ENCODE results near the gene ST6GALNAC1.
"Not testable (repeated sequence)": the region's sequence is repeated elsewhere in the genome, so short reads cannot be mapped to it uniquely, and the experiment has no call there.

ST6GALNAC1 gene

GRCh38 chr17:76611080-76611749 lies 32.3 kb downstream of the ST6GALNAC1 start:
- not testable (repeated sequence) for DNase-seq

- not testable (repeated sequence) for DNase-seq
Observed at GRCh38 chr17:76606685-76607084, 36.9 kb downstream of the ST6GALNAC1 start.

- DNase-seq = no peak
Observed at GRCh38 chr17:76601065-76601464, 42.5 kb downstream of the ST6GALNAC1 start.

- no peak for DNase-seq
Observed at GRCh38 chr17:76599694-76600460, 43.7 kb downstream of the ST6GALNAC1 start.

GRCh38 chr17:76598004-76598439 lies 45.5 kb downstream of the ST6GALNAC1 start:
- DNase-seq = peak; percentile 41

GRCh38 chr17:76597156-76598003 lies 46.2 kb downstream of the ST6GALNAC1 start:
- peak; percentile 79 for DNase-seq

- no peak for DNase-seq
Observed at GRCh38 chr17:76594690-76595089, 48.9 kb downstream of the ST6GALNAC1 start.

GRCh38 chr17:76593959-76594358 lies 49.6 kb downstream of the ST6GALNAC1 start:
- no peak for DNase-seq

GRCh38 chr17:76593384-76593826 lies 50.2 kb downstream of the ST6GALNAC1 start:
- DNase-seq = no peak

GRCh38 chr17:76588182-76588581 lies 55.4 kb downstream of the ST6GALNAC1 start:
- no peak for DNase-seq

- peak; percentile 69 for DNase-seq
Observed at GRCh38 chr17:76586741-76587487, 56.6 kb downstream of the ST6GALNAC1 start.

- no peak for DNase-seq
Observed at GRCh38 chr17:76585649-76586593, 57.6 kb downstream of the ST6GALNAC1 start, which contains the start of gene ST6GALNAC2. TSS of gene ST6GALNAC2 (minus strand) at chr17:76585860. CDS start at chr17:76585808, 52 bp downstream.

- DNase-seq = no peak
Observed at GRCh38 chr17:76585033-76585648, 58.4 kb downstream of the ST6GALNAC1 start.

- DNase-seq = no peak
Observed at GRCh38 chr17:76584427-76585032, 59.0 kb downstream of the ST6GALNAC1 start.

- DNase-seq = no peak
Observed at GRCh38 chr17:76582660-76583059, 60.9 kb downstream of the ST6GALNAC1 start.

- no peak for DNase-seq
Observed at GRCh38 chr17:76581515-76581914, 62.0 kb downstream of the ST6GALNAC1 start.

GRCh38 chr17:76579281-76579680 lies 64.3 kb downstream of the ST6GALNAC1 start:
- DNase-seq = no peak

- no peak for DNase-seq
Observed at GRCh38 chr17:76578376-76578775, 65.2 kb downstream of the ST6GALNAC1 start.

- DNase-seq = no peak
Observed at GRCh38 chr17:76577876-76578275, 65.7 kb downstream of the ST6GALNAC1 start.

GRCh38 chr17:76576189-76576588 lies 67.4 kb downstream of the ST6GALNAC1 start:
- no peak for DNase-seq
